Neural cell (in vitro differentiated cells): ENCODE data around the gene NPS. TPM values are rescaled to one million over a fixed set of nuclear protein-coding genes. Genes with fewer than 3 reads are reported as not detected.

Source experiments
- H2AFZ ChIP-seq: fragments of 200-600, 300-800 bp; sonication (generic), shearing (Covaris generic); 2 replicates; pipeline ENCODE4 v1.6.0; 2014; ENCODE audit warnings: low read depth, mild to moderate bottlenecking, antibody characterized with exemption, low read length, moderate library complexity
- H3F3A ChIP-seq: fragments of 200-600 bp; shearing (Covaris generic); 2 replicates; pipeline ENCODE4 v1.6.1; 2016; ENCODE audit warnings: mild to moderate bottlenecking, moderate library complexity, mixed read lengths, antibody characterized with exemption, low read length; ENCODE audit not compliant: insufficient read depth, poor library complexity, severe bottlenecking
- H3K27ac ChIP-seq: fragments of 200-600, 300-800 bp; sonication (generic), shearing (Covaris generic); 2 replicates; pipeline ENCODE4 v1.5.1; 2014; ENCODE audit warnings: mild to moderate bottlenecking, low read length, moderate library complexity
- H3K27me3 ChIP-seq: fragments of 300-800, 200-600 bp; sonication (generic), shearing (Covaris generic); 2 replicates; pipeline ENCODE4 v1.6.0; 2014; ENCODE audit warnings: mild to moderate bottlenecking, low read depth, low read length, moderate library complexity; ENCODE audit not compliant: insufficient read depth
- H3K36me3 ChIP-seq: fragments of 300-800, 200-600 bp; sonication (generic), shearing (Covaris generic); 2 replicates; pipeline ENCODE4 v1.5.1; 2014; ENCODE audit warnings: mild to moderate bottlenecking, antibody characterized with exemption, low read length, moderate library complexity; ENCODE audit not compliant: insufficient read depth
- H3K4me2 ChIP-seq: fragments of 300-800, 200-600 bp; sonication (generic), shearing (Covaris generic); 2 replicates; pipeline ENCODE4 v1.6.0; 2014; ENCODE audit warnings: mild to moderate bottlenecking, low read length
- H3K4me3 ChIP-seq: fragments of 300-800, 200-600 bp; sonication (generic), shearing (Covaris generic); 2 replicates; pipeline ENCODE4 v1.5.1; 2014; ENCODE audit warnings: mild to moderate bottlenecking, low read length, moderate library complexity
- H3K79me2 ChIP-seq: fragments of 200-600 bp; shearing (Covaris generic); replicated peaks from 2 replicates; pipeline ENCODE4 v1.6.0; 2014; ENCODE audit warnings: mild to moderate bottlenecking, low read length, moderate library complexity; ENCODE audit not compliant: insufficient read depth
- H3K9ac ChIP-seq: fragments of 300-800, 200-600 bp; sonication (generic), shearing (Covaris generic); 2 replicates; pipeline ENCODE4 v1.6.1; 2016; ENCODE audit warnings: mild to moderate bottlenecking, low read length, mixed read lengths
- H3K9me2 ChIP-seq: fragments of 200-600 bp; shearing (Covaris generic); 2 replicates; pipeline ENCODE4 v1.6.1; 2016; ENCODE audit warnings: mild to moderate bottlenecking, low read length, mixed read lengths; ENCODE audit not compliant: insufficient read depth
- H3K9me3 ChIP-seq: fragments of 200-600, 300-800 bp; sonication (generic), shearing (Covaris generic); 2 replicates; pipeline ENCODE4 v1.6.1; 2016; ENCODE audit warnings: mild to moderate bottlenecking, mixed run types, low read length, moderate library complexity, mixed read lengths
- H4K20me1 ChIP-seq: fragments of 200-600 bp; shearing (Covaris generic); 2 replicates; pipeline ENCODE4 v1.6.1; 2016; ENCODE audit warnings: mild to moderate bottlenecking, mixed run types; ENCODE audit not compliant: insufficient read depth
- EP300 ChIP-seq: fragments of 450-650 bp; conservative IDR thresholded peaks from 2 replicates; pipeline ENCODE4 v1.6.1; 2014; ENCODE audit warnings: antibody characterized with exemption, mild to moderate bottlenecking, moderate library complexity; ENCODE audit not compliant: poor library complexity, severe bottlenecking
- EZH2 ChIP-seq: fragments of 200-600, 300-800 bp; shearing (Covaris generic), sonication (generic); IDR thresholded peaks from 2 replicates; pipeline ENCODE4 v1.6.1; 2014; ENCODE audit warnings: antibody characterized with exemption, low read length, borderline replicate concordance, mild to moderate bottlenecking; ENCODE audit not compliant: insufficient read depth, poor library complexity, severe bottlenecking
- MXI1 ChIP-seq: fragments of 450-650 bp; conservative IDR thresholded peaks from 2 replicates; pipeline ENCODE4 v1.6.1; 2014; ENCODE audit warnings: antibody characterized with exemption, mild to moderate bottlenecking; ENCODE audit not compliant: poor library complexity, severe bottlenecking
- POLR2AphosphoS5 ChIP-seq: IDR thresholded peaks from 2 replicates; pipeline ENCODE4 v1.6.1; 2012
- RAD21 ChIP-seq: fragments of 450-650 bp; conservative IDR thresholded peaks from 2 replicates; pipeline ENCODE4 v1.6.1; 2014; ENCODE audit warnings: antibody characterized with exemption, mild to moderate bottlenecking, moderate library complexity
- REST ChIP-seq: IDR thresholded peaks from 2 replicates; pipeline ENCODE4 v1.6.1; 2012; ENCODE audit warnings: borderline replicate concordance
- SMC3 ChIP-seq: fragments of 450-650 bp; conservative IDR thresholded peaks from 2 replicates; pipeline ENCODE4 v1.6.1; 2014; ENCODE audit warnings: antibody characterized with exemption, mild to moderate bottlenecking, moderate library complexity; ENCODE audit not compliant: poor library complexity
- TAF1 ChIP-seq: IDR thresholded peaks from 2 replicates; pipeline ENCODE4 v1.6.1; 2012; ENCODE audit warnings: low read depth
- polyA plus RNA-seq: library from polyadenylated mRNA; depleted of rRNA; stranded (reverse); fragments of >200 nt; gene quantifications from 2 replicates; pipeline ENCODE4 v1.2.3, GENCODE V29; 2014
- TF ChIP-seq, protein P1 (sequence below): fragments of 450-650 bp; IDR thresholded peaks from 2 replicates; pipeline ENCODE4 v1.5.1; 2014; ENCODE audit warnings: antibody characterized with exemption, mild to moderate bottlenecking, moderate library complexity; ENCODE audit not compliant: poor library complexity, severe bottlenecking

NPS gene
- polyA plus RNA-seq, 1 donor from 2014 or later, result not detected

DNA sequence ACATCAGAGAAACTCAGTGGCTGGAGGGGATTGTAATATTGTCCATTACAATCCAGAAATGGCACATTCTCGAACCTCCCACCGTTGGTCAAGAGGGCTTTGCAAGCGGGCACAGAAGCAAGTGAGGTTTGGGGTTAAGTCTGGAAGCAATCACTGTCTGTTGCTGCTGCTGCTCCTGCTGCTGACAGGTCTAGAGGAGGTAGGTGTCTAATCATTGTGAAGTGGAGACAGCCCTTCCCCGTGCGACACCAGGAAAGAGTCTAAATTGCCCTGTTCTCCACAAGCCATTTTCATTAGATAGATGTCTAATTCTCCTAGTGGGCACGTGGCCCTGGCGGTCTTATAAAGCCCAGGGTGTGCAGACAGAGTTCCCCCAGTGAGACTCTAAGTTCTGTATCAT lies 43.5 kb downstream of the NPS start:
- no peaks in the 10 kb centered on the region for H3K9me3 ChIP-seq
- H3K9ac ChIP-seq, result no peak overlapping the region
- H3K9me2 ChIP-seq, result no peaks in the 10 kb centered on the region
- no peaks in the 10 kb centered on the region for H4K20me1 ChIP-seq
- no peak overlapping the region for H3K27ac ChIP-seq
- no peaks in the 10 kb centered on the region for H3K27me3 ChIP-seq
- no peaks in the 10 kb centered on the region for H3K79me2 ChIP-seq
- no peaks in the 10 kb centered on the region for H3K36me3 ChIP-seq
- no peak for TF ChIP-seq TAF1
- TF ChIP-seq EP300, result no peak
- no peak for TF ChIP-seq REST
- TF ChIP-seq POLR2AphosphoS5, result no peak
- TF ChIP-seq, protein P1, sequence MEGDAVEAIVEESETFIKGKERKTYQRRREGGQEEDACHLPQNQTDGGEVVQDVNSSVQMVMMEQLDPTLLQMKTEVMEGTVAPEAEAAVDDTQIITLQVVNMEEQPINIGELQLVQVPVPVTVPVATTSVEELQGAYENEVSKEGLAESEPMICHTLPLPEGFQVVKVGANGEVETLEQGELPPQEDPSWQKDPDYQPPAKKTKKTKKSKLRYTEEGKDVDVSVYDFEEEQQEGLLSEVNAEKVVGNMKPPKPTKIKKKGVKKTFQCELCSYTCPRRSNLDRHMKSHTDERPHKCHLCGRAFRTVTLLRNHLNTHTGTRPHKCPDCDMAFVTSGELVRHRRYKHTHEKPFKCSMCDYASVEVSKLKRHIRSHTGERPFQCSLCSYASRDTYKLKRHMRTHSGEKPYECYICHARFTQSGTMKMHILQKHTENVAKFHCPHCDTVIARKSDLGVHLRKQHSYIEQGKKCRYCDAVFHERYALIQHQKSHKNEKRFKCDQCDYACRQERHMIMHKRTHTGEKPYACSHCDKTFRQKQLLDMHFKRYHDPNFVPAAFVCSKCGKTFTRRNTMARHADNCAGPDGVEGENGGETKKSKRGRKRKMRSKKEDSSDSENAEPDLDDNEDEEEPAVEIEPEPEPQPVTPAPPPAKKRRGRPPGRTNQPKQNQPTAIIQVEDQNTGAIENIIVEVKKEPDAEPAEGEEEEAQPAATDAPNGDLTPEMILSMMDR, result no peak
- TF ChIP-seq EZH2, result no peak
- TF ChIP-seq SMC3, result no peak
- TF ChIP-seq MXI1, result no peak
- TF ChIP-seq RAD21, result no peak
- H3F3A ChIP-seq, result no peaks in the 10 kb centered on the region
- no peak overlapping the region for H2AFZ ChIP-seq
- H3K4me2 ChIP-seq, result no peak overlapping the region
- H3K4me3 ChIP-seq, result no peak overlapping the region

DNA sequence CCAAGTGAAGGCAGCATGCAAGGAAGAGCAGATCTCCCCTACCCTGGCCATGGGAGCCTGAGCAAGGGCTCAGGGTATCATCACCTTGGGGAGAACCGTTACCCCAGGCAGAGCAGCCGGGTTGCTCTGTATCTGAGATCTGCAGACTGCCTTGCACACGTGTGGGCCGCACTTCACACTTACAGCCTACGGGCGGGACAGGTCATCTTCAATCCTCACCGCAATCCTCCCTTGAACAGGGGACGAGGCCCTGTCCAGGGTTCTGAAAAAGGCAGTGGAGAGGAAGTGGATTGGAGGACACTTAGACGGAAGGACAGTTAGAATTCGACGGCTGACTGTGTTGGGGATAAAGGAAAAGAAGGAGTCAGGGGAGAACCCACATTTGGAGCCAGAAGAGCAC lies 51.4 kb downstream of the NPS start:
- no peaks in the 10 kb centered on the region for H3K27me3 ChIP-seq
- no peaks in the 10 kb centered on the region for H3F3A ChIP-seq
- H3K36me3 ChIP-seq, result no peaks in the 10 kb centered on the region
- H3K4me2 ChIP-seq, result no peak overlapping the region
- H3K4me3 ChIP-seq, result no peak overlapping the region
- no peaks in the 10 kb centered on the region for H3K9me3 ChIP-seq
- no peak overlapping the region for H3K27ac ChIP-seq
- no peak overlapping the region for H3K9ac ChIP-seq
- no peaks in the 10 kb centered on the region for H4K20me1 ChIP-seq
- no peaks in the 10 kb centered on the region for H3K79me2 ChIP-seq
- TF ChIP-seq TAF1 (no peak), MXI1 (no peak), RAD21 (no peak), EZH2 (no peak), SMC3 (no peak), REST (no peak), POLR2AphosphoS5 (no peak), EP300 (no peak)
- TF ChIP-seq, protein P1, result no peak
- no peak overlapping the region for H2AFZ ChIP-seq
- H3K9me2 ChIP-seq, result no peaks in the 10 kb centered on the region
